Retinal pigment epithelial cell (primary cell): ENCODE measurements around the gene LYRM2.
"Not testable (repeated sequence)": the region's sequence is repeated elsewhere in the genome, so short reads cannot be mapped to it uniquely, and the experiment has no call there.

Experiments used
- DNase-seq: peaks from one replicate; pipeline ENCODE4 v3.0.0-alpha.2; 2010; ENCODE audit warnings: low read depth
- H3K4me3 ChIP-seq: 2 replicates; pipeline ENCODE4 v1.5.1; 2011; ENCODE audit warnings: mild to moderate bottlenecking, low read length, control low read depth, moderate library complexity
- TF ChIP-seq, protein P1 (sequence below): conservative IDR thresholded peaks from 2 replicates; pipeline ENCODE4 v1.5.1; 2011; ENCODE audit warnings: low read depth, low read length, control low read depth, inconsistent platforms

The LYRM2 gene

GRCh38 chr6:89649682-89650081, 11.1 kb upstream of the LYRM2 start:
- no peak for DNase-seq
- TF ChIP-seq, protein P1, sequence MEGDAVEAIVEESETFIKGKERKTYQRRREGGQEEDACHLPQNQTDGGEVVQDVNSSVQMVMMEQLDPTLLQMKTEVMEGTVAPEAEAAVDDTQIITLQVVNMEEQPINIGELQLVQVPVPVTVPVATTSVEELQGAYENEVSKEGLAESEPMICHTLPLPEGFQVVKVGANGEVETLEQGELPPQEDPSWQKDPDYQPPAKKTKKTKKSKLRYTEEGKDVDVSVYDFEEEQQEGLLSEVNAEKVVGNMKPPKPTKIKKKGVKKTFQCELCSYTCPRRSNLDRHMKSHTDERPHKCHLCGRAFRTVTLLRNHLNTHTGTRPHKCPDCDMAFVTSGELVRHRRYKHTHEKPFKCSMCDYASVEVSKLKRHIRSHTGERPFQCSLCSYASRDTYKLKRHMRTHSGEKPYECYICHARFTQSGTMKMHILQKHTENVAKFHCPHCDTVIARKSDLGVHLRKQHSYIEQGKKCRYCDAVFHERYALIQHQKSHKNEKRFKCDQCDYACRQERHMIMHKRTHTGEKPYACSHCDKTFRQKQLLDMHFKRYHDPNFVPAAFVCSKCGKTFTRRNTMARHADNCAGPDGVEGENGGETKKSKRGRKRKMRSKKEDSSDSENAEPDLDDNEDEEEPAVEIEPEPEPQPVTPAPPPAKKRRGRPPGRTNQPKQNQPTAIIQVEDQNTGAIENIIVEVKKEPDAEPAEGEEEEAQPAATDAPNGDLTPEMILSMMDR: no peak
- no peak overlapping the region for H3K4me3 ChIP-seq

GRCh38 chr6:89644864-89645263, 6.3 kb upstream of the LYRM2 start:
- TF ChIP-seq, protein P1: no peak
- no peak overlapping the region for H3K4me3 ChIP-seq
- no peak for DNase-seq

- TF ChIP-seq, protein P1: no peak
- H3K4me3 ChIP-seq: no peak overlapping the region
- DNase-seq: no peak
Measured at GRCh38 chr6:89643406-89643805, 4.9 kb upstream of the LYRM2 start.

- no peak overlapping the region for H3K4me3 ChIP-seq
- TF ChIP-seq, protein P1: no peak
- DNase-seq: no peak
Measured at GRCh38 chr6:89642956-89643355, 4.4 kb upstream of the LYRM2 start.

DNA sequence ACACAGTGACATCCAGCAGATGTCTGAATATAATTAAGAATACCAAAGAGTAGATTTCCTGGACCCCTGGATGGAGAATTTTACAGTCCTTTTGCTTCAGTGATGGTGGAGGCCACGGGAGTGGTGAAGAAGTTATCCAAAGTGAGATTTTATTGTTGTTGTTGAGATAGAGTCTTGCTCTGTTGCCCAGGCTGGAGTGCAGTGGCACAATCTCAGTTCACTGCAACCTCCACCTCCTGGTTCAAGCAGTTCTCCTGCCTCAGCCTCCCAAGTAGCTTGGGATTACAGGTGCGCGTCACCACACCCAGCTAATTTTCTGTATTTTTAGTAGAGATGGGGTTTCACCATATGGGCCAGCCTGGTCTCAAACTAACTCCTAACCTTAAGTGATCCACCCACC, 3.0 kb upstream of the LYRM2 start:
- not testable (repeated sequence) for DNase-seq, H3K4me3 ChIP-seq

DNA sequence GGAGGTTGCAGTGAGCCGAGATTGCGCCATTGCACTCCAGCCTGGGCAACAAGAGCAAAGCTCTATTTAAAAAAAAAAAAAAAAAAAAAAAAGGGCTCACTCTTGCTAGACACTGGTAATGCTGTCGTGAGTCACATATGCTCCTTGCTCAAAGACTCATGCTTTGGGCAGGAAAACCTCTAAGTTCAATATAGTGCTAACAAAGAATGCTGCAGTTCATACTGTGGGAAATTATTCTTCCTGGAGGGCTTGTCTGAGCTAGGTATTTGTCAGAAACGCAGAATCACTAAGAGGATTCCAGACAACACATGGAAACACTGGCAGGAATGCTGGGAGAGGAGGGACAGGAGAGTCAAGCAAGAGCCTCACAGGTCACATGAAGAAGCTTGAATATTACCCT, 2.3 kb upstream of the LYRM2 start:
- TF ChIP-seq, protein P1: no peak
- DNase-seq: peak; percentile 73
- H3K4me3 ChIP-seq: no peak overlapping the region

DNA sequence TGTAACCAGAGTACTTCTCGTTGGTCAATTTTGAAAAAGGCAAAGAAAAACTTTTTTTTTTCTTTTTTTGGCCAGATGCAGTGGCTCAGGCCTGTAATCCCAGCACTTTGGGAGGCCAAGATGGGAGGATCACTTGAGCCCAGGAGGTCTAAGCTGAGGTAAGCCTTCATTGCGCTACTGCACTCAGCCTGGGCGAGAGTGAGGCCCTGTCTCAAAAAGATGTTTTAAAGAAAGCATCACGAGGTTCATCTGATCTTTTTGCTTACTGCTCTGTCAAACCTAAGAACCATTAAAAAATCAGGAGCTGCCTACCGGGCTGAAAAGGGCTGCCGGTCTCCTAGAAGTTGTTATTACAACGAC, 607 bp downstream of the LYRM2 start:
- H3K4me3 ChIP-seq: peak overlapping the region; percentile 79
- no peak for DNase-seq
- TF ChIP-seq, protein P1: no peak

DNA sequence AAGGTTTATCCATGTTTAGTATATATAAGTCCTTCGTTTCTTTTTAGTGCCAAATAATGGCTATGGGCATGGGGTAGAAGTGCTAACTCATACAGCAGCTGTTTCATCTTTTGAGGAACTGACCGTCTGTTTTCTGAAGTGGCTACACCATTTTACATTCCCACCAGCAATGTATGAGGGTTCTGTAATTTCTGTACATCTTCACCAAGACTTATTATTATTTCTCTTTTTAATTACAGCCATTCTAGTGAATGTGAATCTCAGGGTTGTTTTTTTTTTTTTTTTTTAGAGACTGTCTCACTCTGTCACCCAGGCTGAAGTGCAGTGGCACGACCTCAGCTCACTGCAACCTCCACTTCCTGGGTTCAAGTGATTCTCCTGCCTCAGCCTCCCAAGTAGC, 2.1 kb downstream of the LYRM2 start:
- not testable (repeated sequence) for DNase-seq, H3K4me3 ChIP-seq

DNA sequence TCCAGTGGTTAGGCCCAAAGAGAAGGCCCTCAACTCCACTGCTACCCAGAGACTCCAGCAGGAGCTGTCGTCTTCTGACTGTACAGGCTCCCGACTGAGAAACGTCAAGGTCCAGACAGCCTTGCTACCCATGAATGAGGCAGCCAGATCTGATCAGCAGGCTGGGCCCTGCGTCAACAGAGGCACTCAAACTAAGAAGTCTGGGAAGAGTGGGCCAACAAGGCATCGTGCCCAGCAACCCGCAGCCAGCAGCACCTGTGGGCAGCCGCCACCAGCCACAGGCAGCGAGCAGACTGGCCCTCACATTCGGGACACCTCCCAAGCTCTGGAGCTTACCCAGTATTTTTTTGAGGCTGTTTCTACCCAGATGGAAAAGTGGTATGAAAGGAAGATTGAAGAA, 8.1 kb downstream of the LYRM2 start:
- DNase-seq: no peak
- TF ChIP-seq, protein P1: no peak
- no peak overlapping the region for H3K4me3 ChIP-seq
